ACHN (cell line): Measurements from ENCODE around the gene MAPK8IP3.
A peak's percentile ranks its signal among the peaks of the same experiment; 100 is the strongest.

Experiments used
- DNase-seq: peaks from one replicate; pipeline ENCODE4 v3.0.0-alpha.2; 2015
- in situ Hi-C: cut with HindIII; loops from 2 replicates; pipeline ENCODE4 v1.10.0; 2017; ENCODE audit warnings: low sequenced_read_pairs, low pct_ligation_motif_present, low pct_unique_long_range_greater_than_20kb

Gene MAPK8IP3

GRCh38 chr16:1766701-1767100, 60.7 kb downstream of the MAPK8IP3 start:
- DNase-seq = no peak
- in situ Hi-C loops = no loop called here

GRCh38 chr16:1767116-1767994, 61.4 kb downstream of the MAPK8IP3 start:
- in situ Hi-C loops = no loop called here
- DNase-seq = no peak

- in situ Hi-C loops = no loop called here
These were observed 62.2 kb downstream of the MAPK8IP3 start for GRCh38 chr16:1768061-1768766.

GRCh38 chr16:1768767-1769401, 62.9 kb downstream of the MAPK8IP3 start:
- in situ Hi-C loops = no loop called here
- no peak for DNase-seq

More at GRCh38 chr16:1768061-1768766, 62.2 kb downstream of the MAPK8IP3 start:
- no peak for DNase-seq

GRCh38 chr16:1769402-1770300, 63.7 kb downstream of the MAPK8IP3 start:
- in situ Hi-C loops = no loop called here
- no peak for DNase-seq

- in situ Hi-C loops = no loop called here
- DNase-seq = peak; percentile 39
These were observed 64.6 kb downstream of the MAPK8IP3 start for GRCh38 chr16:1770328-1771187.

GRCh38 chr16:1771188-1771863, 65.3 kb downstream of the MAPK8IP3 start, which contains the start of gene NME3:
Gene NME3 (minus strand): TSS chr16:1771543. CDS start chr16:1771534, 9 bp downstream.
- DNase-seq = peak; percentile 80
- in situ Hi-C loops = no loop called here

GRCh38 chr16:1771864-1772361, 65.9 kb downstream of the MAPK8IP3 start:
- DNase-seq = no peak
- in situ Hi-C loops = no loop called here

GRCh38 chr16:1772362-1772907, 66.4 kb downstream of the MAPK8IP3 start, which contains the start of gene EME2:
Gene EME2 (plus strand): TSS chr16:1772810. CDS start chr16:1773228, 418 bp downstream.
- in situ Hi-C loops = no loop called here
- DNase-seq = peak; percentile 56

- in situ Hi-C loops = no loop called here
- DNase-seq = peak; percentile 93
These were observed 67.1 kb downstream of the MAPK8IP3 start, which contains the start of gene MRPS34 for GRCh38 chr16:1772908-1773702. Gene MRPS34 (minus strand): TSS chr16:1773134. CDS start chr16:1773119, 15 bp downstream.

- peak; percentile 61 for DNase-seq
- in situ Hi-C loops = no loop called here
These were observed 67.9 kb downstream of the MAPK8IP3 start for GRCh38 chr16:1773703-1774447.

- in situ Hi-C loops = no loop called here
- no peak for DNase-seq
These were observed 68.4 kb downstream of the MAPK8IP3 start for GRCh38 chr16:1774448-1774780.

GRCh38 chr16:1775006-1775845, 69.2 kb downstream of the MAPK8IP3 start:
- in situ Hi-C loops = no loop called here
- no peak for DNase-seq
